Superior temporal gyrus (tissue), 1 donor: ENCODE data around the gene NPR2.
A peak's percentile ranks its signal among the peaks of the same experiment; 100 is the strongest.

Source experiments
- DNase-seq: peaks from one replicate; pipeline ENCODE4 v3.0.0-alpha.2; 2016; ENCODE audit errors: extremely low spot score

Gene NPR2

DNA sequence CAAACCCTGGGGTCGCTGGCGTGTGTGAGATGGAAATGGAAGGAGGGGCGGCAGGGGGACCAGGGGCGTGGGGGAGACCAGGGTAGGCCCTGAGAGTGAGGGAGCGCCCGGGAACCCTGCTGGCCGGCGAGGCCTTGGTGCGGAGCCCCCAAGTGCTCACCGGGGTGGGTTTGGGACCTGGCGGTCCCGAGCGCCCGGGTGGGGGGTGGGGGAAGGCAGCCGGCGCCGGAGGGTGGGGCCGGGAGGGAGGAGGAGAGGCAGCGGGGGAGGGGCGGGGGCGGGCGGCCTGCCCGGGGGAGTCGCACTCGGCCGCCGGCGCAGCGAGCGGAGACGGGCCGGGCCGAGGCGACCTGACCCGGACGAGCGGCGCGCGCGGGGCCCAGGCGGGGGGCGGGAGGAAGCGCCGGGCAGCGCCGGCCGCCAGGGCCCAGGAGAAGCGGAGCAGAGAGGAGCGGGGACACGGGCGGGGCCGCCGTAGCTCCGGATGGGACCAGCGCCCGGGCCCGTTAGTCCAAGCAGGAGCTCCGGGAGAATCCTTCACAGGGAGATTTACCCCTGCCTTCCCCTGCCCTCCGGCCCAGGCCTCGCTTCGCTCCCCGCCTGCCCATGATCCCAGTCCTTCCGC lies at the start of gene NPR2:
NPR2 (plus strand) TSS at position 295 of the 625 bp plus-strand sequence. CDS start 818 bp downstream, outside the sequence.
- no peak for DNase-seq

GRCh38 chr9:35741740-35742139 lies 49.7 kb upstream of the NPR2 start:
- no peak for DNase-seq

- DNase-seq = no peak
Measured at GRCh38 chr9:35743452-35743851, 47.9 kb upstream of the NPR2 start.

- no peak for DNase-seq
Measured at GRCh38 chr9:35743880-35744518, 47.4 kb upstream of the NPR2 start.

DNA sequence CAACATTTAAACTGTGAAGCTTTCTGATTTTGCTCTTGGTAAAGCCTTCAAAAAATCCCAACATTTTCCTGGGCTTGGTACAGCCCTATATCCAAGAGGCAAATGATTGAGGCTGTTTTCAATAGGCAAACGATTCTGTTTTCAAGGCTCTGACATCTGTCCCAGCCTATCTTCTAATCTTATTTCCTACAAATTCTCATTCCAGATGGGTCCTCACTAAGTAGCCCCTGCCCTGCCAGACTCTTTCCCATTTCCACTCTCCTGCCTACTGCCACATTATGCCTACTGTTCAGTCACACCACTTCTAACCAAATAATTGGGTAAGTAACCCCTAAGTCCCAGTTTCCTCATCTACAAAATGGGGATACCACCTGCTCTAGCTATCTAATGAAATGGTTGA lies 45.8 kb upstream of the NPR2 start:
- DNase-seq = no peak

DNA sequence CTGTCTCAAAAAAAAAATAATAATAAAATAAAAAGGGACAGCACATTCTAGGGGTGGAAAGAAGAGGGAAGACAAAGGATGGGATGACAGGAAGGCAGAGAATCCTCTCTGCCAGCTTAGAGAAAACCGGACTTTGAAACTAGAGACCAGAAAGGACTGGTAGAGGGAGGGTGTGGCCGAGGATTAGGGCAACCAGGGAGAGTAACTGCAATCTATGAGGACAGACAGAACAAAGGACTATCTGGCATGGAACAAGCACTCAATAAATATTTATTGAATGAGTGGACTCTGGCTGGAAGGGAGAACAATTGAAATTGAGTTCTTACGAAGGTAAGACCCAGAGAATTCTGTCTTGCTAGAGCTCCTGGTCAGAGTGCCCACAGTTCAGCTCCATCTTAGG lies 44.8 kb upstream of the NPR2 start:
- no peak for DNase-seq

DNA sequence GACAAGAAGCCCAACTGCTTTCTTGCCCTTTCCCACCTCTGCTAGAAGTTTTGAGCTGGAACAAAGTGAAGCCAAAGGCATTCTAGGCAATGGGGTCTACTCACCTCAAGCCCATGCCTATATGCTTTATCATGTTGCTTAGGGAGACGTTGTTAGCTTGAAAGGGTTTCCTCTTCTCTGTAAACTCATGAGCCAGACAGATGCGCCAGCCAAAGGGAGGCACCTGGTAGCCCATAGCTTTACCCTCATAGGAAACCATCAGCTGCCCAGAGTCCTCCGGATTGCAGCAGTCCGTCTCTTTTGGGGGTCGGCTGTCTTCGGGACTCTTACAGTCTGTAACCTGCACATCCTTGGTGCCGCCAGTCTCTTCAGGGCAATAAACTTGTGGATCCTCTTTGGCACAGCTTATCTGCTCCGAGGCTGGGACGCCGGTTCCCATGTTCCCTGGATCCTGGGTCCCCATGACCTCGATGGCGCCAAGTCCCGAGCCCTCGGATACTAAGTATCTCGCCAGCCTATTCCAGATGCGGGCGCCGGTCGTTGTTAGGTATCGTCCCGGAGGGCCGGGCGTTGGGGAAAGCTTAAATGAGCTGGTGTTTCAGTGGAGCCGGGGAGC lies 43.0 kb upstream of the NPR2 start:
- no peak for DNase-seq

DNA sequence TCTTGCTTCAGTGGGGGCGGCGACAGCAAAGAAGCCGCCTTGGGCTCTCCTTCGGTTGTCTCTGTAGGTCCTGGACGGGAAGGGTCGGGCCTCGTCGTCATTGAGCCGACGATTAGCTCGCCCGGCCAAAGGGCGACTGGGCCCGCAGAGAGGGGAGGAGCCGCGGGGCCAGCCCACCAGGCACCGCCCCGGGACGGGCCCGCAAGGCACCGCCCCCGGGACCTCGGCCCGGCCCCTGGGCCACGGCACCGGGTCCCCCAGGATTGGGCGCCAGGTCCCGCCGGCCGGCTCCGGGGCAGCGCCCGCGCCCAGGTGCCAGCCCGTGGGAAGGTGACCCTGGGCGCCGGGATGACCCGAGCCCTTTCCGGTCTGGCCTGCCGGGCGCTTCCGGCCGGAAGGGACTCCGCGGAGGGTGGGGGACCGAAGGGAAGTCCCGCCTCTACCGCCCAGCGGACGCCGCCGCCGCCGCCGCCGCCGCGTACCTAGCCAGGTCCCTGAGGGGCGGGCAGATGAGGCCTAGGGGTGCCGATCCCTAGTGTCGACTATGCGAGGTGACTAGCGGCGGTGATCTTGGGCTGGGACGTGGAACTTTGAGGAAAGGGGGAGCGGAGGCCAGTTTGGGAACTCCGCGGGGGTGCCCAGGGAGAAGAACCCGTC lies 42.4 kb upstream of the NPR2 start, which contains the start of the genes GBA2 and RGP1:
GBA2 (minus strand) TSS at position 371 of the 657 bp plus-strand sequence. CDS start 524 bp downstream, outside the sequence.
RGP1 (plus strand) TSS at position 430 of the 657 bp plus-strand sequence. CDS start 469 bp downstream, outside the sequence.
- peak; percentile 77 for DNase-seq

GRCh38 chr9:35749515-35750255 lies 41.7 kb upstream of the NPR2 start:
- no peak for DNase-seq

GRCh38 chr9:35750256-35750531 lies 41.2 kb upstream of the NPR2 start:
- DNase-seq = no peak

DNA sequence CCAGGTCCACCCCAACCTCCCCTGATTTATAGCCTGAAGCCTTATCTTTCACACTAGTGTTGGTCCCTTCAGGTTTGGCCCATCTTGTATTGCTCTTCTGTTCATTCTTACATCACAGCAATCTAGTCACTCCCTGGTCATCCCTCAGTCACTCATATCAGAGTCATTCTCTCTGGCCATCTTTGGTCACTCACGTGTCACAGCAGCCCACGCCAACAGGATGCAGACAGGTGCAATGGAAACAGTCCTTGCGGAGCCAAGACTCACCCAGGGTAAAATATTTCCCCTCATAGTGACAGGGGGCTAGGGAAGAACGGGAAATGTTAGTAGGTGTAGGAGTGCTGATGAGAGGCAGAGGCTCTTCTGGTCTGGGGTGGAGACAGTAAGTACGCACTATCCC lies 37.9 kb upstream of the NPR2 start:
- DNase-seq = no peak

GRCh38 chr9:35754264-35754663 lies 37.1 kb upstream of the NPR2 start, which contains the start of gene MSMP:
Gene MSMP (minus strand): TSS chr9:35754276. CDS start chr9:35754129, 147 bp downstream.
- DNase-seq = no peak

GRCh38 chr9:35755071-35755470 lies 36.3 kb upstream of the NPR2 start:
- DNase-seq = no peak

DNA sequence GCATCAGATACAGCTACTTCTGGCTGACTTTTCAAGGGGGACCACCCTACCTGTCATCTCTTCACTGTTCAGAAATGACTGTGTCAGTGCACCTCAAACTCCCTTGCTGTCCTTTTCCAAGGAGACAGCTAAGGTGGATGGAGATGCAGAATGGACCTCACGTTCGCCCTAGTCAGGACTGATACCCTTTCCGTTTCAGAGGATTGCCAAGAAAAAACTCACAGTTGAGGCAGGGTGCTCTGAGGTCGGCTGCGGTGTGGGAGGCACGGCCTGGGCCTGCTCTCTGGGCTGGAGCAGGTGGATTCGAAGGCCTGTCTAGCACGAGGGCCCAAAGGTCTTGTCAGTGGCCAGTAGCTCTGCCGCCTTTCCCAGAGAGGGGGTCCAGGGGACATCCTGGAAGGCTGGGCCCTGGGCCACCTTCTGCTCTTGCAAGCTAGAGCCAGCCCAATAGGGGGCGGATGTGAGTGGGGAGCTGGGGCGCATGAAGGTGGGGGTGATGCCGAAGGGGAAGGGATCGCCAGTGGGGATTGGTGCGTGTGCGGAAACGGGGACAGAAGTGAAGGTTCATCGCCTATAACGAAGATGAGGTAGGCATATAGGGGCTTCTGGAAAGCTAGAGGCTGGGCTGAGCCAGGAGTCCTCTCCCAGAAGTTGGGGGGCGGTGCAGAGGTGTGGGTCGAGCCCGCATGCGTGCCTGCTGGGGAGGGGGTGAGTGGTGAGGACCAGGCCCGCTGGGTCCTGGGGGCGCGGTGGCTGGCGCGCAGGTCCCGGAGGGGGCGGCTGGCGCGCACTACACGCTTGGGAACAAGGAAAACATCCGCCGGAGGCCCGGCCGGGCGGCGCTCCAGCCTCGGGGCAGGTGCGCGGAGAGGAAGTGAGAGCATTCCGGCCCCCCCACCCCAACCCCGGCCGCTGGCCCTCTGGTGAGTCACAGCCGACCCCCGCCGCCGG lies 34.8 kb upstream of the NPR2 start:
- peak; percentile 58 for DNase-seq

- peak; percentile 35 for DNase-seq
Measured at GRCh38 chr9:35757226-35757891, 34.0 kb upstream of the NPR2 start.

DNA sequence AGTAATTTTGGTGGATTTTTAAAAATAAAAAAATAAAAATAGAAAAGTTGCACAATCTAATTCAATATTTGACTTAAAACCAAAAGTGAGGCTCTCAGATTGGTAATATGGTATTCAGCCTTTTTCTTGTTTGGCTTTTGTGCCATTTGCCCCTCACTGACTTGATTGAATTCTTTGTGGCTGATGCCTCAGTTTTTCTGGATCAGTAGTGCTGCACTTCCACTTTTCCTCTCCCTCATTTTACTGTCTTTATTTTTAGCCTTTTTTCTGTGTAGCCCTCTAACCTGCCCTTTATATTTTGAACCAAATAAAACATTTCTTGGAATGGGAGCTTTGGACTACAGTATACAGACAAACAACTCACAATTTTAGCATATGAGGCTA lies 33.5 kb upstream of the NPR2 start:
- no peak for DNase-seq

DNA sequence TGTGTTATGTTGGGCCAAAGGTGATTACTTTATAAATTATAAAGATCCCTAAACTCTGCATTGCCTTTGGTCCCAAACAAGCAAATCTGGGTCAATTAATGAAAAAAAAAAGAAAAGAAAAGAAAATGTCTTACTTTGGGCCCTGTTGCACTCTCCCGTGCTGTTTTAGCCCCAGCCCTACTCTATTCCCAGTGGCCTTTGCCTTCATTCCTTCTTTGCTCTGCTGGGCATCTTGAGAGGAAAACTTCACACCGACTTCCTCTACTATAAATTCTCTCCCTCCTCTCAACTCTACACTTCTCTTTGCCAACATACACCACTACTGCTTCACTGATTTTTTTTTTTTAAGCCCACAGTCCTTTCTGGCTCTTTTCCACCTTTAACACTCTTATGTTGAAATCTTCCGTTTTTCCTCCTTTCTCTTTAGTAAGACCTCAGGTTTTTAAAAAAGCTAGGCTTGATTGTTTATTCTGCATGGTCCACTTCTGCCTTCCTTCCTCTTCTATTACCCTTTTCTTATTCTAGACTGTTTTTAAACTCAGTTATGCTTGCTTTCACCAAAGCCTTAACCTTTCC lies 32.8 kb upstream of the NPR2 start:
- peak; percentile 33 for DNase-seq

GRCh38 chr9:35759795-35760194 lies 31.6 kb upstream of the NPR2 start:
- DNase-seq = no peak

GRCh38 chr9:35760651-35761050 lies 30.7 kb upstream of the NPR2 start:
- peak; percentile 16 for DNase-seq

DNA sequence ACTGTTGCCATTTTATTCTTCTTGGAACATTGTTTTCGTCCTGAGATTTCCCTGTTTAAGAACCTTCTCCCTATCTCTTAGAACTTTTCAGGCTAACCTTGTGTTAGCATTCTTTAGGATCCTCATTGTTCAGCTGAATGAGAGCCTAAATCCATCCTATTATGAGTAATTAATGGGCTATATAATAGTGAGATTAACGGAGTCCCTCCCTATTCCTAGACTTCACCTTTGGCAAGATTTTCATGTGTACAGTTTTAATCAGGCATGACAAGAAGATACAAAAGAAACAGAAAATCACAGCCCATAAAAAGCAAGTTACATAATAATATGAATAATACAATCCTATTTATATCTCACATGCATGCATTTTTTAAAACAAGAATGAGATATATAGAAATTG lies 28.2 kb upstream of the NPR2 start:
- DNase-seq = no peak
